Measurements from ENCODE around the gene MTHFD2L. TPM values are rescaled to one million over a fixed set of nuclear protein-coding genes. Genes with fewer than 3 reads are reported as not detected.

Gene MTHFD2L
- total RNA-seq, 1 experiment from 2014 or later = 11.6 TPM

DNA sequence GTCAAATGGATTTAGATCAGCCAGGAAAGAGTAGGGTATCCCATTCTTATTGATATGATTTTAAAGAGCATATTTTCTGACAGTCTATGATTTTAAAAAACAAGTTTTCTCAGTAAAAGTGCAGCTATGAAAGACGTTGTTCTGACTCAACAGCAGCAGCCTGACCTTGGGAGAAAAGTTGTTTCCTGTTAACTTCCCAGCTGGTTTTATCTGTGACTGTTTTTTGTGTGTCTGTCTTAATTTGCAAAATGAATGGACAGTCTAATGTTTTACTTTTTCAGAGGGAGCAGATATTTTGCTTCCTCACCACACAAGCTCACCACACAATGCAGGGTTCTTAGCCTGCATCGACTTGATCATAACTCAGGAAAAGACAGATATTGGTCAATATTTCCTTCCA lies 764 bp upstream of the MTHFD2L start:
- Histone ChIP-seq H3K79me1 (ENCODE audit: insufficient read depth, low read depth, low read length, poor library complexity, severe bottlenecking) (no peaks in the 10 kb centered on the region), H3K23ac (ENCODE audit: insufficient read length, low read depth, low read length) (no peak overlapping the region), H3K18ac (ENCODE audit: insufficient read length, low read depth, low read length) (peak overlapping the region; percentile 86), H4K91ac (ENCODE audit: insufficient read length, low read depth, low read length) (no peak overlapping the region), H2BK15ac (ENCODE audit: low read depth, low read length) (no peak overlapping the region), H3K9ac (ENCODE audit: extremely low read depth, insufficient read length, low read length) (peak overlapping the region; percentile 90), H3K79me2 (ENCODE audit: insufficient read depth, low read length) (peaks cover 13% of the 10 kb centered on the region; the same call in 1 of the 2 replicates), H3K23me2 (ENCODE audit: insufficient read length, low read depth, low read length, poor library complexity, severe bottlenecking) (peaks cover 5% of the 10 kb centered on the region), H4K5ac (ENCODE audit: insufficient read length, low read depth, low read length) (peak overlapping the region; percentile 23), H2AFZ (ENCODE audit: low read length) (peak overlapping the region; percentile 70), H2BK12ac (ENCODE audit: insufficient read length, low read depth, low read length) (no peak overlapping the region), H3K14ac (ENCODE audit: insufficient read depth, low read length) (peak overlapping the region; percentile 95; the same call in 1 of the 2 replicates), H3K27ac (ENCODE audit: insufficient read length, low read depth, low read length) (peak overlapping the region; percentile 69), H2BK120ac (ENCODE audit: low read depth, low read length, poor library complexity, severe bottlenecking) (no peak overlapping the region), H3K4me2 (ENCODE audit: insufficient read depth, insufficient read length, low read length) (peak overlapping the region; percentile 84), H3K56ac (ENCODE audit: insufficient read length, low read depth, low read length) (no peak overlapping the region), H4K8ac (replicated peaks; ENCODE audit: insufficient read length, low read depth, low read length) (no peak overlapping the region), H3K4ac (ENCODE audit: low read depth, low read length) (no peak overlapping the region; the same call in 1 of the 2 replicates), H2AK5ac (ENCODE audit: insufficient read length, low read length) (no peak overlapping the region), H2BK5ac (ENCODE audit: insufficient read length, low read length) (no peak overlapping the region), H2BK20ac (ENCODE audit: low read depth, low read length, poor library complexity, severe bottlenecking) (no peak overlapping the region), H3T11ph (ENCODE audit: low read length) (peak overlapping the region; percentile 56), H3K9me3 (ENCODE audit: control insufficient read depth, low read depth, low read length) (no peaks in the 10 kb centered on the region), H3K27me3 (ENCODE audit: insufficient read depth, low read length) (no peaks in the 10 kb centered on the region), H3K4me1 (ENCODE audit: insufficient read depth, low read length) (no peaks in the 10 kb centered on the region), H4K20me1 (ENCODE audit: control insufficient read depth, insufficient read depth, insufficient read length) (no peaks in the 10 kb centered on the region)
- Mint-ChIP-seq H3K9me3 (no peaks in the 10 kb centered on the region), H3K36me3 (ENCODE audit: insufficient read depth in 1 of 3, low read depth in 3 of 3) (peaks cover 5 to 22% (median 19%) of the 10 kb centered on the region in 3 experiments; a peak in 5 of 7 replicates), H3K27me3 (ENCODE audit: low read depth) (no peaks in the 10 kb centered on the region), H3K27ac (peak overlapping the region; percentile 80 to 93 (median 84); a peak in 6 of 7 replicates), H3K4me3 (peak overlapping the region; percentile 81 to 90), H3K4me1 (peaks cover 26 to 33% of the 10 kb centered on the region in 2 experiments)
- no CpG with 5 or more reads among the region's 2 CpGs for whole genome bisulfite sequencing (ENCODE audit: extremely low coverage, insufficient read length, low lambda C conversion rate)
- no peak for DNase-seq
- TF ChIP-seq, protein P1, sequence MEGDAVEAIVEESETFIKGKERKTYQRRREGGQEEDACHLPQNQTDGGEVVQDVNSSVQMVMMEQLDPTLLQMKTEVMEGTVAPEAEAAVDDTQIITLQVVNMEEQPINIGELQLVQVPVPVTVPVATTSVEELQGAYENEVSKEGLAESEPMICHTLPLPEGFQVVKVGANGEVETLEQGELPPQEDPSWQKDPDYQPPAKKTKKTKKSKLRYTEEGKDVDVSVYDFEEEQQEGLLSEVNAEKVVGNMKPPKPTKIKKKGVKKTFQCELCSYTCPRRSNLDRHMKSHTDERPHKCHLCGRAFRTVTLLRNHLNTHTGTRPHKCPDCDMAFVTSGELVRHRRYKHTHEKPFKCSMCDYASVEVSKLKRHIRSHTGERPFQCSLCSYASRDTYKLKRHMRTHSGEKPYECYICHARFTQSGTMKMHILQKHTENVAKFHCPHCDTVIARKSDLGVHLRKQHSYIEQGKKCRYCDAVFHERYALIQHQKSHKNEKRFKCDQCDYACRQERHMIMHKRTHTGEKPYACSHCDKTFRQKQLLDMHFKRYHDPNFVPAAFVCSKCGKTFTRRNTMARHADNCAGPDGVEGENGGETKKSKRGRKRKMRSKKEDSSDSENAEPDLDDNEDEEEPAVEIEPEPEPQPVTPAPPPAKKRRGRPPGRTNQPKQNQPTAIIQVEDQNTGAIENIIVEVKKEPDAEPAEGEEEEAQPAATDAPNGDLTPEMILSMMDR (conservative IDR thresholded peaks at IDR 0.05) = no peak

Data from H9 (cell line).